GM23248 (cell line): Measurements from ENCODE around the gene SEC22A.

Source experiments
- EZH2 ChIP-seq: fragments of 200-600 bp; sonication (generic); IDR thresholded peaks from 2 replicates; pipeline ENCODE4 v1.6.1; 2018; ENCODE audit warnings: antibody characterized with exemption, mild to moderate bottlenecking; ENCODE audit not compliant: insufficient read depth, poor library complexity, severe bottlenecking
- EZH2phosphoT487 ChIP-seq: fragments of 200-600 bp; sonication (generic); IDR thresholded peaks from 2 replicates; pipeline ENCODE4 v1.6.1; 2018; ENCODE audit warnings: antibody characterized with exemption, moderate library complexity, mild to moderate bottlenecking, low read depth; ENCODE audit not compliant: insufficient read depth

- TF ChIP-seq EZH2phosphoT487 = no peak
- TF ChIP-seq EZH2 = no peak
These were observed 23.3 kb downstream of the SEC22A start for GRCh38 chr3:123225016-123225415.
